Keratinocyte (primary cell): ENCODE results near the gene GPAT3.

Experiments used
- CTCF ChIP-seq, 3 experiments: IDR thresholded peaks in 1 of 3; conservative IDR thresholded peaks in 1 of 3; optimal IDR thresholded peaks in 1 of 3; 2 replicates in 2 of 3; 3 replicates in 1 of 3; pipeline versions ENCODE3 to v1.5.1; 2011; ENCODE audit warnings: low read length in 3 of 3, mild to moderate bottlenecking in 3 of 3, moderate library complexity in 2 of 3, control low read depth in 1 of 3, inconsistent platforms in 1 of 3; ENCODE audit not compliant: insufficient read depth in 2 of 3; ENCODE audit errors: extremely low read depth in 1 of 3
- EZH2 ChIP-seq: IDR thresholded peaks from one replicate; pipeline ENCODE4 v1.6.1; 2012; ENCODE audit warnings: inconsistent platforms, mild to moderate bottlenecking, low read length, moderate library complexity

- TF ChIP-seq CTCF (optimal IDR thresholded peaks at IDR 0.05 in 1 of 3, IDR thresholded peaks at IDR 0.05 in 1 of 3, conservative IDR thresholded peaks at IDR 0.05 in 1 of 3; ENCODE audit: extremely low read depth in 1 of 3, insufficient read depth in 2 of 3, low read length in 3 of 3) = no peak
- TF ChIP-seq EZH2 = no peak
Measured at GRCh38 chr4:83606898-83607297, 71.0 kb downstream of the GPAT3 start.
